NCI-H128 (cell line): ENCODE results near the gene CCDC148.
A peak's percentile ranks its signal among the peaks of the same experiment; 100 is the strongest.

Source experiments
- DNase-seq: peaks from one replicate; lab custom pipeline; 2025; ENCODE audit not compliant: unreplicated experiment; lab: John Stamatoyannopoulos, UW

The CCDC148 gene

DNA sequence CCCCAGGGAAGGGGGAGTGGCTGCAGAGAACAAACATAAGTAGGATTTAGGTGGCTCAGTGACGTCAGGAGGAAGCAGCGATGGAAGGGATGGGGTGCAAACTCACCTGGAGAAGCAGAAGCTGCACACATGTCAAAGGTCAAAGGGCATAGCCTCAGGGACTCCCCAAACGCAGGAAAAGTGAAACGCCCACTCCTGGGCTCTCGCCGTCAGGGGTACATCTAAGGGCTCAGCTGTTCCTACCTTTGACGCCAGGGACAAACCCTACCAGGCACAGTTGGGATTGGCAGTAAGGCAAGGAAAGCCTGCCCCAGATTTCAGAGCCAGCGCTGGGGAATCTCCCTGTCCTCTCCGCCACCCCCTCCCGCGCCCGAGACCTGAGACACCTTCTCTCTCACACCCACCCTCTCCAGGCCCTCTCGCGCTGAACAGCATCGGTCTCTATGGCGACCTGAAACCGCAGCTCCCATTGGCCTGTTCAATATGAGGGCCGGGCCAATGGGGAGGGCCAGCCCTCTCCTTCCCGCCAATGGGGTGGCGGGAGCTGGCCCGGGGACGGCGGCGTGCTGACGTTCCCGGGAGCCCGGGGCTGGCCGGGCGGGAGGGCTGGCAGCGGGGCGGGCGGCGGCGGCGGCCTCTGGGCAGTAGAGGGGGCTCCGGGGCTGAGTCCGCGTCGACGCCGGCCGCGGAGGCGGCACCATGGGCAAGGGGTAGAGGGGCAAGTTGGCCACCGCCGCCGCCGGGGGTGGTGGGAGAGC, at the start of gene CCDC148, which contains the start of gene PKP4:
TSS of gene CCDC148 (minus strand) at position 445 of the 758 bp plus-strand sequence. CDS start at position 131, 314 bp downstream.
TSS of gene PKP4 (plus strand) at position 644 of the 758 bp plus-strand sequence. CDS start 76,233 bp downstream, outside the sequence.
- DNase-seq, result peak; percentile 75

DNA sequence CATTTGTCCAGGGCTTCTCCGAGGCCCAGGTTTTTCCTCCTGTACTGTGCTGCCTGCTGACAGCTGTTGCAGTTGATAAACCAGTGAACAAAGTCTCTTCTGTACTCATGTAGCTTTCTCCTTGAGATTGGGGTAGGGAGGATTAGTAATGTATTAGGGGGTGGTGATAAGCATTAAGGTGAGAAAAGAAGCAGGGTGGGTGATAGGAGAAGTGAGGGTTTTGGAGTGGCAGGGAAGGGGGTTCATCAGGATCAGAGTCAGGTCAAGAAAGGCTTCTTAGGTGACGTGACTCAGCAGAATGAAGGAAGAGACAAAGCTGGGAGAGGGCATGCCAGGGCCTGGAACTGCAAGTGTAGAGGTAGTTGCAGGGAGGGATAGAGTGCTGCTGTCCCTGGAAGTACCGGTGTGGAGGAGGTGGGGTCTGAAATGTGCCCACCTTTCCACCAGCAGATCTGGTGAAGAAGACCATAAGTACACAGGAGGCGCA, 48.9 kb upstream of the CCDC148 start:
- DNase-seq, result no peak

DNA sequence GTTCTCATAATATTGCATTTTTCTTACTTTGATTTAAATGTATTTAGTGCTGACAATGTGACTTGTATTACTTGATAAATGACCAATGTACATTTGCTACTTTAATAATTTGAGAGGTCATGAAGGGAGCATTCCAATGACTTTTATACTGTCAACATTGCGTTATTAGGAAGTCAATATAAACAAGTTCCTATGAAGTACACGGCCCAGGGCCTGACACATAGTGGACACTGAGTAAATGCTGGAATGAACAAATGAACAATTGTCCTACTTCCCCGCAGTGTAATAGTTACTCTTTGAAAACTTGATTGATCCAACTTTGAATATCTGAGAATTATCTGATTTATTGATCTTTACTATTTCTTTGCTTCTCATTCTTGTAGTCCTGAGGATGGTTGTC, 47.5 kb upstream of the CCDC148 start:
- no peak for DNase-seq

DNA sequence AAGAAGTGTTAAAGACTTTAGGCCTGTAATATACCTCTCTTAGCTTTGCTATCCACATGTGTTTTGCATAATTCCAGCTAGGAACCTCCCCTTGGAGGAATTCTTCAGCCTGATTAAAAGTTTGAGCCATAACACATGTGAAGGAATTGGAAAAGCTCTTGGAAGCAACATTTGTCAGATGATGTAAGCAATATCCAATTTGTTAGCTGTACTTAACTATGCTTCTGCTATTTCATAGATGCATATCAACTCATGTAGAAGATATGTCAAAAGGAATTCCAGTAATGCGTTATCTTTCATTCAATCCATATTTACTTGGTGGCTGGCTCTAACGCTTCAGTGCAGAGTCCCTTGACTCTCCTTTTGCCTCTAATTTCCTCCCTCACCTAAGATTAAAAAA, 46.4 kb upstream of the CCDC148 start:
- no peak for DNase-seq

DNA sequence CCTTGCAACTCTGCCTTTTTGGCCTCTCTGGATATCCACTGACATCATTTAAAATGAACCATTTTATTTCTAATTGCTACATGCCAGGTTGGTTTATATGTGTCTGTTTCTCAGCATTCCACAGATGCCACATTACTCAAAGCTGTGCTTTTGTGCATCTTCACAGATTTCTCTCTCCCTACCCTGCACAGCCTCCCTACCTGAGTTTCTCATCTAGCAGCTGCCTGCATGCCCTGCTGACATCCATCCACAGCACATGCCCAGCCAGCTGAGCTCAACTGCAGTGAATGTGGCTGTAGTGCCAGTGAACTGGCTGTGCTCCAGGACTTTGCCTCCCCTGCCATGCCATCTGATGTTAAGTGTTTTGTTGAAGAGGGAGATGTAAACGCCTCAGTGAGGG, 44.7 kb upstream of the CCDC148 start:
- peak; percentile 30 for DNase-seq

DNA sequence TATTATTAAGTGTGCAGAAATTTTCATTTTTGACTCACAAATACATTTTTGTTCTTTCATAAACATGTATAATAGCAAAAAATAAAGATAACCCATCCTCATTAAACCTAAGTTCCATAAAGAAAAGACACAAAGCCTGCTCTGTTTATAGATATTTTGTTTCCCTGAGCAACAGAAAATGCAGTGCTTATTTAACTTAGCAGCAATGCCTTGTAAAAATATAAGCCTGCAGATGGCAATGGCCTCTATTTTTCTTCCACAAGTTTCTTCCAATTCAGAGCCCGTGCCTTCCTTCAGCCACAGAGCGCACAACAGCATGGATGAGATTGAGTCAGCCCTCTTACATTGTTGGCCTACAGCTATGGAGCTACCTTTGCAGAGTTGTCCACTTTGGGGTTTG, 43.8 kb upstream of the CCDC148 start:
- DNase-seq, result no peak

DNA sequence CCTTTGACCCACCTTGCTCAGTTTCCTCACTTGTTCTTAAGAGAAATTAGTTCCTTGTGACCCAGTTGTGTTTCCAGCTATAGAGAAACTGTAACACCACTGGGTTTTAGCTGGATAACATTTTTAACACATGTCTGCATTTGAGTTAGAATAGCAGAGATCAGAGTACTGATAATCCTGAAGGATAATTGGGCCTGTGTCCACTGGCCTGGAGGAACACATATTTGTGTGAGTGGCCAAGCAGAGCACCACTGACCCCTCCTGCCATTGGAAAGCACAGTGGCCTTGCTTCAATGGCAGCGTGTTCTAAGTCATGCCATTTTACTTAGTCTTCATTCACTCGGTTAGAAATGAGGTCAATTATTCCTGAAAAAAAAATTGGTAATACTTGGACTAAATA, 42.8 kb upstream of the CCDC148 start:
- no peak for DNase-seq

DNA sequence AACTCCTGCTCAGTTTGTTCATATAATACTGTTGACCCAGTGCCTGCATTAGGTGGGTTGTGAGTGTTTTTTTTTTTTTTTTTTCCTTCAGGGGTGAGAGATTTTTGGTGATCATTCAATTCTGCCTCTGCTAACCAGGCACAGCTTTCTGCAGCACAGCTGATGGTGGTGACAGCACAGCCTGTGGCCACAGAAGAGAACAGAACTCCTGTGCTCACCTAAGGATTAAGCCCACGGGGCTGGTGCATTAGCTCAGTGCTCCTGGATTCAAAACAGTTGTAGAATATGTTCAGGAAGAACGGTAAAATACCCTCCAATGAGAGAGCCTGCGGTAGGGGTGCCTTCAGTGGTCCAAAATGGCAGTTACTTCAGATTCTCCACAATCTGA, 42.2 kb upstream of the CCDC148 start:
- no peak for DNase-seq

DNA sequence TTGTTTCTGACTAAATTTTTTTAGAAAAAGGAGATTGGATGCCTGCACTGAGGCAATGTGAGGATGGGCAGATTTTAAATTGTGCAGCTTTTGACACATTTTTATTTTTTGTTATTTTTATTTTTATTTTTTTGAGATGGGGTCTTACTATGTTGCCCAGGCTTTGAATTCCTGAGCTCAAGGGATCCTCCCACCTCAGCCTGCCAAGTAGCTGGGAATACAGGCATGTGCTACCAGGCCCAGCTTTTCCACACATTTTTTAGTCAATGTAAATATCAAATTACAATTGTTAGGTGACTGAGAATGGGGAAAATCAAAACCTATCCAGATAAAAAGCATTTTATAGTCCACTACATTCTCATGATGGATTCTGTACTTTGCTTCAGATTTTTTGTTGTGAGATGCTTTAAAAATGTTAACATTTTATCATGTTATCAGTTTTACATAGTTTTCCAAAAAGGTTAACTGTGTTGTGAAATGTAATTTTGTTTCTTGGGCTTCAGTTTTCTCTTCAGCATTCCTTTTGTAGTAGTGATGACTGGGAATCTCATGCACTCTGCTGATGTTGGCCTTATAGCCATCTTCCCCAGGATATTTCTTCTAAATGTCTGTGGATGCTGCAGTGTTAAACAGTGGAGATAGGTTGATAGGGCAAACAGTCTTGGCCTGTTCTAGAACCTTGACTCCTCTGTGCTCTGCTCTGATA, 41.6 kb upstream of the CCDC148 start:
- DNase-seq, result no peak

DNA sequence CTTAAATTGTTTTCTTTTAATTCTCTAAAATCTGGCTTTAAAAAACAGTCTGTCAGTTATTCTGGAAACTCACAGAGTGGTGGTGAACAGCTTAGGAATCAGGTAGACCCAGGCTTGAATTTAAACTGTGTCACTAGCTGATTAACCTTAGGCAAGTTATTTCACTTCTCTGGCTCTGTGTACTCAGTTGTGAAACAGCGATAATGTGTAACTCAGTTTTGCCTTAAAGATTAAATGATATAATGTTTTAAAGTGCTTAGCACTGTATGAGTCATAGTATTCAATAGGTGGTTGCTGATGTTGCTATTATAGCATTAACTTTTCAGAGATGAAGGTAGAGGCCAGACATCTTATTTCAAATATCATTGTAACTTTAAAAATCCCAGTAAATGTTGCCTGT, 40.9 kb upstream of the CCDC148 start:
- no peak for DNase-seq

DNA sequence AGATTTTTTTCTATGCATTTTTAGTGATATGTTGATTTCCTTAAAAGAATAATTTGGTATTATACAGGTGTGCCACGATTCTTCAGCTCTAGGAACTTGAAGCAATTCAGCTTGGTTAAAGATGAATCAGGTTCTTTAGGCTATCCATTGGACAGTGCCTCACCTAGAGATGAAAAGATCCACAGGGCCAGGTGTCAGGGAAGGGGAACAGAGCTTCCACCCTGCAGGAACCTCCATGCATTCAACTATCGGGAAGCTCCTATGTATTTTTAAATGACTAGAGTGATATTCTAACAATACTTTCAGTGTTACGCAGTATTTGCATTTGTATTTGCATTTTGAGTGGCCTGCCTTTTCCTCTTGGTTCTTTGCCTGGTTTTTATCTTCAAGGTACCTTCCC, 40.4 kb upstream of the CCDC148 start:
- no peak for DNase-seq

DNA sequence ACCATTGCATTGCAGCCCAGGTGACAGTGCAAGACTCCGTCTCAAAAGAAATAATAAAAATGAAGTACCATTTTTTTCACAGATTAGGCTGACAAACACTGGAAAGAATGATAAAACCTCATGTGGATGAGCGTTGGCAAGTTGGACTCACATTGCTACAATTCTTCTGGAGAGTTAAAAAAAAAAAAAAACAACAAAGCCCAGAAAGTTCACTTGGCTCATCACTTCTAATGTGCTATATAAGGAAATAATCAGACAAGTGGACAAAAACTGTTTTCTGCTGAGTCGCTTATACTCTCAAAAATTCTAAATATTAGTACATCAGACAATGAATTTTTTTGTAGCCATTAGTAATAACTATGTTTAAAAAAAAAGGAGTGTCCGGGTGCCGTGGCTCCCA, 38.6 kb upstream of the CCDC148 start:
- no peak for DNase-seq

DNA sequence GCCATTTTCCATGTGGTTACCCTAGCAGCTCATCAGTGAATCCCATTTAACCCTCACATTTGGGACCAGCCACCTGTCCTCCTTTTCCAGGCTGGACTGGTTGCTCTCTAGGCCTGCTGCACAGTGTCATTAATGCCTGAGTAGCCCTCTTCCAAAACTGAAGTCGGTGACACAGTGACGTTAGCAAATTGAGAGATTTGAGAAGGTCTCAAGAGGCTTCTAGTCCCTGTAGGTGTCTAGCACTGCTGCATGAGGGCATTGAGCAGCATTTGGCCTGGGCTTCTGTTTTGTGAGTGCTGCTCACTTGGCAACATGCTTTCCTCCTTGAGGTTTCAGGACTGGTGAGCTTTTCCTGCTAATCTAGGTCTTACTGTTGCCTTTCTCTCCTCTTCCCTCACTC, 36.9 kb upstream of the CCDC148 start:
- DNase-seq, result no peak

DNA sequence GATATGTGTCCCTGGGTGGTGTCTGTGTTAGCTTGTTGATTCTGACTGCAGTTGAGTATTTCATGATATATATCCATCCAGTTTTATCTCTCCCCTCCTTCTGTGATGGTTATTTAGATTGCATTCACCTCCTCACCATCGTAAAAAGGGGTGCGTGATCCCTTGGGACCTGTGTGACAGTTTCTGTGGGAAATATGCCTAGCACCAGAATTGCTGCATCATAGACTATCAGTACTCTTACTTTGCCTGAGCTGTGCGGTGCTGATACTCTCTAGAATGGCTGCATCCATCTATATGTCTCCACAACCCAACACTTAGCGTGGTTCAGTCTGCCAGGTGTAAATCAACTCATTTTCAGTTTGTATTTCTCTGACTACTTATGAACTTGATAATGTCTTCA, 34.5 kb upstream of the CCDC148 start:
- DNase-seq, result no peak

DNA sequence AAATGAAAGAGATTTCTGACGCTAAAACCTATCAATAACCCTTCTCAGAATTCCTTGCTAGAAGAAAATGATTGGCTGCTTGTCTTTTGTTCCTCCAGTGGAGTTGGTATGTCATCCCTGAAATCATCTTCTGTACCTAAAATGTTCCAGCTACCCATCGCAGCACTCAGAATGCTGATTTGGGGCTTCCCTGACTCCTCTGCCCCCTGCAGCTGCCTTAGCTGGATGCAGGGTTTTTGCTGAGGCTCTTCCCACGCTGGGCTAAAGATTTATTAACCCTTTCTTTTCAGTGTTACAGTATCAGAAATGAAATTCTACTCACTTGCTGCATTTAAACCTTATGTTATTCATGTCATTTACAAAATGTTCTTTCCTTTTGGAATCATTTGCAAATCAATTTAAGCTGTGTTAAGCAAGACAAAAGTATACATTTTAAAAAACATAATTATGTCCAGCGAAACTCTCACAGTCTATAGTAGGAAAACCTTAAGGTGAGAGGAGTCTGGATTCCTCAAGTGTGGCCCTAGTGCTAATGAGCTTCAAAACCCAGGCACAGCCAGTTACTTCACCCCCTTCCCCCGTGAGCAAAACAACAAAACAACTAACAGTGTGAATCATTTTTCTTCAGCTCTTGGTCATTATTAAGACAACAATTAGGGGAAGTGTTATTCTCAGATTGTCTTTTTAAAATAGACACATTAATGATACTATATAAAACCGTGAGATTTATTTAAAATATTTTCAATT, 33.0 kb upstream of the CCDC148 start:
- DNase-seq, result no peak

DNA sequence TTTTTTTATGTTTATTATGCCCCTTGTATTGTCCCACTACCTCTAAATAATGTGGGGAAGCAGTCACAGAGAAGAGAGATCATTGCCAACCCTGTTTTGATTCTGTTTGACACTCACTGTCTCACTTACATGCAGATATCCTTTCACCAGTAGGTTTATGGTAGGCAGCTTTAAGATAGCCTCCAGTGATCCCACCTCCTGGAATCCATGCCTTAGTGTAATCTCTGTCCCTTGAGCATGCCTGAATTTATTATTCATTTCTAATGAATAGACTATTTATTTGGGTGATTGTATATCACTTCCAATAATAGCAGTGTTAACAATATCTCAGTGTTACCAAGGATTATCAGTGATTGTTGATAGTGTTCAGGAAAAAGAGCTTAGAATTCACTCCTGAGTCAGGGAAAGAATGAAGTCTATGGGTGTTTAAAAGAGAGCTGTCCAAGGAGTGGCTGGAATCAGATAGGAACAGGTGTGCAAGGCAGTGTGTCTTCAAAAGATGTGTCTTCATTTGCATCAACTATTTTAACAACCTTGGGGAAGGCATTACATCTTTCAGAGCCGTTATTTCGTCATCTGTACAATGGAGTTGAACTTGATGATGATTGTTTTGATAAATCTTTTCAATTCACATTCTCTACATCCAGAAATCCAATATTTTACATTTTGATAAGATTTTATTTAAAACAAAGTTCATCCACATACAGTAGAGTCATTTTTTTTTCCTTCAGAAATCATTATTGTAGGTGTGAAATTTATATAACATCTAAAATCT, 32.1 kb upstream of the CCDC148 start:
- no peak for DNase-seq

DNA sequence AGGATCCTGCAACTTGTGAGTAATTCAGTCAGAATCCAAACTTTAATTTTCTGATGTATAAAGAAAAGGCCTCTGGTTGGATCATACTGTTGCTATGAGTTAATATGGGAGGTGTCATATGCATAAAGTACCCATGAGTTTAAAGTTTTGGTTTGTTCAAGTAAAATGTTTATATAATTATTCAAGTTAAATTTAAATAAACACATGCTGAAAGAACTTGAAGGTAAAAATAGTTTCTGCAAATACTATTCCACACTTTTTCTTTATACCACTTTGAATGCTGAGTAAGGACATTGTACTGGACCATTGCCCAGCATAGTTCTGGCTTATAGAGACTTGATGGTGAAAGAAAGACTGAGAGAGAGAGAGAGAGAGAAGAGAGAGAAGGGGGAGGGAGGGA, 30.9 kb upstream of the CCDC148 start:
- no peak for DNase-seq

DNA sequence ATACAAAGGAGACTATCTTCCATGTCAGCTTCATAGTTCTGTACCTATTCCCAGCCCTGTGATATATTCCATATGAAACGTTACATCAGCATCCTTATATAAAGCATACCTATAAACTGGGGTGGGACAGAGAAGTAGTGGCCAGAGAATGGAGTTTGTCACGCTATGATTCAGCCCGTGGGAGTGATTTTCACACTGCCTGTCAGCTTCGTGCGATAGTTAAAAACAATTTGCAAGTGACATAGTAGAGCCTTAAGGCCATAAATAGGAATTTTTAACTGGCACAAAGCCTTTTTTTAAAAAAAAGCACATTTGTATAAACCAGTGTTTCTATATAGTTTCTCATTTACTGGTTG, 30.4 kb upstream of the CCDC148 start:
- DNase-seq, result no peak

DNA sequence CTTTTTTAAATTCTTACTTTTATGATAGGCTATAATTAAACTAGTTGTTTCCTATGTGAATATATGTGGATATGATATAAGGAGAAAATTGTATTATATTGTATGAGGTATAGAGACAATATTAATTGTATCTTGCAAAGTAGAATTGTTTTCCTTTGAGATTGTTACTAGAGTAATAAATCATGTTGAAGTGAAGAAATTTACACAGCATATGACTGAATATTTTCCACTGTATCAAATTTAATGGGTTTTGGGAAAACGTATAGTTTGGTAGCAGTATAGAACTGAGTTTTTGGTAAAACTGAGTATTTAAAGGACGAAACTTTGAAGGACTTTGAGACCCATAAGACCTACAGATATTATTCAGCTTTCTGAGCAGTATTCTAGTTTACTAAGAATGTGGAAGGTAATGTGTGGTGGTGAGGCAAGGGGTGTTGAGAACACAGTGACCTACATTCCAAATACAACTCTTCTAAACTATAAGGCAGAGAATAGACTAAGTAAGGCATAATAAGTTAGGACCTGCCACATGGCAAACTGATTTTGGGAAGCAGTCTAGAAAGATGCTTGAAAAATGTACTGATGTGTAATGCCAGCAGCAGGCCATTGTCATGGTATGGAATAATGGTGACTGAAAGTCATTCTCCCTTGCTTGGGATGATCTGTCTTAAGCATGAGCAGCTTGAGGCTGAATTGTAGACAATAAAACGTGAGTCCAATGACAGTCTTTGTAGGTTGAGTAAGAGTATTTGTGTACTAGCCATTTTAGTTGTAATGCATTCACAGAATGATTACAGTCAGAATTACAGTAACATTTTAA, 29.8 kb upstream of the CCDC148 start:
- DNase-seq, result no peak

DNA sequence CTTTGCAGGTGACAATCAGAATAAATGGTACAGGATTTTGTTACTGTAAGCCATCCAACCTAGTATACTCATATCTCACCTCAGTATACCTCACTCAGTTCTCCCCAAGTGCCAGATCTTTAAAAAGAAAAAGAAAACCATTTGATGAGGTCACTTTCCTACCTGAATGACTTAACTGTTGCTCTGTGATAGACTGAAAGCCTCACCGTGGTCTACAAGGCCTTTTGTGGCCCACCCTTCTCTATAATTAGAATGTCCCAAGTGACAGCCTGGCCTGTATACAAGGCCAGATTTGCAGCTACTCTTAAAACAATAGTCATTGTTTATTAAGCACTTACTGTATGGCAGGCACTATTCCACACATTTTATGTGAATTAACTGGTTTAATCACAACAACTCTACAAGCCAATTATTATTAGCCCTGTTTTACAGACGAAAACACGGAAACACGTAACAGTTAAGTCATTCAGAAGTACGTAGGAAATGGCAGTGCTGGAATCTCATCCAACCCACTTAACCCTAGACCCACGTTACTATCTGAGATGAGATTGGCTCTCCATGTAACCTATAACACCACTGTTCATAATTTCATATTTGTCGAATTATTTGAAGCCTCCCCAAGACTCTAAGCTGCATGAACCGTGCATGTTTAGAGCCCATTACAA, 28.5 kb upstream of the CCDC148 start:
- DNase-seq, result no peak
